H1 (cell line): ENCODE measurements around the gene NAAA. TPM values are rescaled to one million over a fixed set of nuclear protein-coding genes. Genes with fewer than 3 reads are reported as not detected.

Experiments used
- CREB1 ChIP-seq: IDR thresholded peaks from 2 replicates; pipeline ENCODE4 v1.6.1; 2012; ENCODE audit warnings: inconsistent platforms
- EP300 ChIP-seq, 2 experiments: IDR thresholded peaks; 1 replicate in 1 of 2; 2 replicates in 1 of 2; pipeline ENCODE4 v1.6.1; 2011 to 2012; ENCODE audit warnings: low read depth in 2 of 2, low read length in 2 of 2, mild to moderate bottlenecking in 2 of 2, borderline replicate concordance in 1 of 2, inconsistent platforms in 1 of 2, moderate library complexity in 1 of 2
- GTF2F1 ChIP-seq: IDR thresholded peaks from 2 replicates; pipeline ENCODE4 v1.6.1; 2012; ENCODE audit warnings: low read depth, low read length, improper control_type of control experiment, borderline replicate concordance
- JUND ChIP-seq: IDR thresholded peaks from 2 replicates; pipeline ENCODE4 v1.6.1; 2011; ENCODE audit warnings: mild to moderate bottlenecking, improper control_type of control experiment, low read length
- SRF ChIP-seq: IDR thresholded peaks from 2 replicates; pipeline ENCODE4 v1.6.1; 2011; ENCODE audit warnings: mild to moderate bottlenecking, low read depth, low read length, moderate library complexity
- polyA plus RNA-seq, 7 experiments: library from polyadenylated mRNA; depleted of rRNA in 3 of 7; stranded (reverse) in 5 of 7; unstranded in 2 of 7; fragments of >200 nt in 5 of 7; fragments of 200-250 nt in 2 of 7; gene quantifications; 1 replicate in 5 of 7; 2 replicates in 1 of 7; 4 replicates in 1 of 7; pipeline versions ENCODE4 v1.2.1 to v1.2.3, GENCODE V29; 2011 to 2013; ENCODE audit warnings: missing spikeins in 2 of 7, mixed read lengths in 2 of 7
- total RNA-seq: library from RNA; stranded (reverse); fragmentation: NEBNext Ultra II Directional; extraction: Animal tissue kit (Norgen Biotek cat#: 25700); gene quantifications from 2 replicates; pipeline ENCODE4 v1.2.1, GENCODE V29; 2021

NAAA gene
- total and polyA plus RNA-seq, 2 of the 8 experiments (the other 6 are each of a cell fraction or from before 2014, with no cell fraction given), result 9.4 to 12.5 TPM

- TF ChIP-seq SRF (no peak), CREB1 (no peak), GTF2F1 (no peak), JUND (no peak), EP300 (IDR thresholded peaks at IDR 0.05; ENCODE audit: borderline replicate concordance in 1 of 2, low read depth in 2 of 2, low read length in 2 of 2) (no peak)
Observed at GRCh38 chr4:75976177-75976576, 35.4 kb upstream of the NAAA start (continued).
